RWPE1 (cell line): ENCODE data around the gene ASB2.

Experiments used
- CTCF ChIA-PET: fragments of 350-600 bp; sonication (Branson Sonifier 250); formaldehyde crosslinking; extraction: SDS; loops from one replicate; lab custom pipeline; 2021; lab: Yijun Ruan, JAX
- POLR2A ChIA-PET: fragments of 400-600 bp; formaldehyde crosslinking; extraction: SDS; loops from one replicate; lab custom pipeline; 2020; ENCODE audit warnings: antibody characterized with exemption; ENCODE audit not compliant: low non-redundant PET; lab: Yijun Ruan, JAX
- DNase-seq: peaks from one replicate; pipeline ENCODE4 v3.0.0; 2012; ENCODE audit warnings: low spot score
- H3K27ac ChIP-seq: fragments of 450-650 bp; 2 replicates; pipeline ENCODE4 v1.5.1; 2017
- CTCF ChIP-seq: fragments of 450-650 bp; conservative IDR thresholded peaks from 2 replicates; pipeline ENCODE4 v1.5.1; 2017; ENCODE audit warnings: low read depth, mild to moderate bottlenecking

The ASB2 gene

GRCh38 chr14:94021001-94021400 is 44.6 kb upstream of the ASB2 start:
- no peak for TF ChIP-seq CTCF

GRCh38 chr14:94020267-94020666 is 43.9 kb upstream of the ASB2 start:
- TF ChIP-seq CTCF, result no peak
- no peak for DNase-seq
- ChIA-PET CTCF (interaction anchor here (1.1 kb wide), 1 partner anchor 219 kb away, joined by 3 read pairs; no protein-coding TSS in a partner anchor), POLR2A (no interaction called here)
- no peak overlapping the region for H3K27ac ChIP-seq

More at GRCh38 chr14:94021001-94021400, 44.6 kb upstream of the ASB2 start:
- ChIA-PET CTCF (interaction anchor here (0.6 to 1.1 kb wide), 4 partner anchors 16 to 235 kb away, joined by 3 read pairs; no protein-coding TSS in a partner anchor), POLR2A (interaction anchor here (0.6 kb wide), 1 partner anchor 92 kb away, joined by 3 read pairs; no protein-coding TSS in a partner anchor)
- no peak overlapping the region for H3K27ac ChIP-seq
- no peak for DNase-seq

- DNase-seq, result no peak
- ChIA-PET CTCF (interaction anchor here (0.6 to 0.8 kb wide), 2 partner anchors 263 to 1085 kb away, joined by 3 to 4 read pairs; no protein-coding TSS in a partner anchor), POLR2A (no interaction called here)
- no peak overlapping the region for H3K27ac ChIP-seq
- no peak for TF ChIP-seq CTCF
Measured at GRCh38 chr14:94019329-94019728, 43.0 kb upstream of the ASB2 start.

- H3K27ac ChIP-seq, result no peak overlapping the region
- DNase-seq, result no peak
- no peak for TF ChIP-seq CTCF
- ChIA-PET CTCF (interaction anchor here (0.5 to 0.8 kb wide), 5 partner anchors 10 to 1083 kb away, joined by 3 to 4 read pairs (median 3); no protein-coding TSS in a partner anchor), POLR2A (no interaction called here)
Measured at GRCh38 chr14:94018308-94018707, 41.9 kb upstream of the ASB2 start.

- no peak overlapping the region for H3K27ac ChIP-seq
- no peak for DNase-seq
- CTCF ChIA-PET, result interaction anchor here (1.1 kb wide), 1 partner anchor 46 kb away, joined by 3 read pairs; no protein-coding TSS in a partner anchor
- no peak for TF ChIP-seq CTCF
- POLR2A ChIA-PET, result no interaction called here
Measured at GRCh38 chr14:94016446-94016976, 40.1 kb upstream of the ASB2 start.

- TF ChIP-seq CTCF, result no peak
- no peak for DNase-seq
- ChIA-PET CTCF (no interaction called here), POLR2A (no interaction called here)
- H3K27ac ChIP-seq, result no peak overlapping the region
Measured at GRCh38 chr14:94015223-94015622, 38.9 kb upstream of the ASB2 start.
